GM18502 (cell line): ENCODE measurements around the gene PCNX3.
"Not testable (repeated sequence)": the region's sequence is repeated elsewhere in the genome, so short reads cannot be mapped to it uniquely, and the experiment has no call there.

Experiments
- ATAC-seq: cut with Tn5 transposase; IDR thresholded peaks from one replicate; pipeline ENCODE4 v1.9.1; 2021; ENCODE audit warnings: mild to moderate bottlenecking; ENCODE audit not compliant: unreplicated experiment, poor library complexity

The PCNX3 gene

DNA sequence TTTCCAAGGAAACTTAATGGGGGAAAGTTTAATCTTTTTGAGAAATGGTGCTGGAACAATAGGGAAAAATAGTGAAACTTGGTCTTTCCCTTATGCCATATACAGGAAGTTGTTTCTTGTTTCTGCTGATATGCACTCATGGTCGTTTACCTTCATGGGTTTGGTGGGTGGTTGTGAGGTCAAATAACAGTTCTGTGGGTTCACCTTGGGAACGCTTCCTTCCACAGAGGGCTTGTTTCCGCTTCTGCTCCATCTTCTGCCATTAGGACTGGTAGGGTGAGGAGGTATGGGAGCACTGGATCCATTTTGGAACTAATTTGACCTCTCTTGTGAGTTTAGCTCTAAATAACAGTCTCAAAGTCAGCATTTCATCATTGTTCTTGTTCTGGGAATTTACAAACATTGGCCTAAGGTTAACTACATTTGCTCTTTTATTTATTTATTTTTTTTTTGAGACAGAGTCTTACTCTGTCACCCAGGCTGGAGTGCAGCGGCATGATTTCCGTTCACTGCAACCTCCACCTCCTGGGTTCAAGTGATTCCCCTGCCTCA is 64.7 kb downstream of the PCNX3 start:
- no peak for ATAC-seq

DNA sequence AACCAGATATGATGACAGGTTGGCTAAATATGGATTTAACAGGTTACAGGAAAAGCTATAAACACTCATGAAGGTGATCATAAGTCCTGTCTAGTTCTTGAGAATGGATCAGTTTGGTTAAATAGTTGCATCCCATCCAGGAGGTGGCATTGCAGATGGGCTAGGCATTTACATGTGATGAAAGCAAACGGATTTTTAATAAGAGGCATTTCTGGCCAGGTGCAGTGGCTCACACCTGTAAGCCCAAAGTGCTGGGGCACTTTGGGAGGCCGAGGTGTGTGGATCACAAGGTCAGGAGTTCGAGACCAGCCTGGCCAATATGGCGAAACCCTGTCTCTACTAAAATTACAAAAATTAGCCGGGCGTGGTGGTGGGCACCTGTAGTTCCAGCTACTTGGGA is 67.9 kb downstream of the PCNX3 start:
- ATAC-seq = not testable (repeated sequence)

DNA sequence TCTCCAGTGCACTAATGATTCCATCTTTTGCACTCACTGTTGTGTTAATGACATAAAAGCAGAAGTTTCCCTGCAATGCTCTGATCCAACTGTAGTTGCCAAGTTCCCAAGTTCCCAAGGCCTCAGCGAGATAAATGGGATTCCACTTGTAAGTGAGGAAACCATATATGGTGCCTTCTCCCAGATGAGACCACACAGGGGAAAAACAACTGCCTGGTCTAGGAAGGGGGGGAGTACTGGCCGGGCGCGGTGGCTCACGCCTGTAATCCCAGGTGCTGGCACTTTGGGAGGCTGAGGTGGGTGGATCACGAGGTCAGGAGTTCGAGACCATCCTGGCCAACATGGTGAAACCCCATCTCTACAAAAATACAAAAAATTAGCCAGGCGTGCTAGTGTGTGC is 70.4 kb downstream of the PCNX3 start:
- ATAC-seq = no peak
